Muscle of leg (tissue), 11 donors: ENCODE results near the gene ZDHHC7. TPM values are rescaled to one million over a fixed set of nuclear protein-coding genes. Genes with fewer than 3 reads are reported as not detected.

Experiments
- DNase-seq: peaks from one replicate; pipeline ENCODE4 v3.0.0; 2013
- H3K27ac ChIP-seq: one replicate; pipeline ENCODE4 v1.5.1; 2013; ENCODE audit warnings: mild to moderate bottlenecking, low read length, control low read depth
- H3K27me3 ChIP-seq: one replicate; pipeline ENCODE4 v1.6.1; 2013; ENCODE audit warnings: low read length; ENCODE audit not compliant: control insufficient read depth, insufficient read depth
- H3K36me3 ChIP-seq: one replicate; pipeline ENCODE4 v1.6.1; 2013; ENCODE audit warnings: low read length; ENCODE audit not compliant: control insufficient read depth, insufficient read depth
- H3K4me1 ChIP-seq: one replicate; pipeline ENCODE4 v1.6.1; 2013; ENCODE audit warnings: low read length; ENCODE audit not compliant: control insufficient read depth, insufficient read depth
- H3K4me3 ChIP-seq: one replicate; pipeline ENCODE4 v1.5.1; 2013; ENCODE audit warnings: low read length, control low read depth
- H3K9me3 ChIP-seq: replicated peaks from 2 replicates; pipeline ENCODE4 v1.6.1; 2013; ENCODE audit warnings: low read depth, low read length; ENCODE audit not compliant: control insufficient read depth
- WGBS: methylation state at CpG from one replicate; pipeline ENCODE4 v1.1.5; 2013; ENCODE audit warnings: missing lambda C conversion rate; ENCODE audit not compliant: insufficient coverage; 5-methylcytosine and 5-hydroxymethylcytosine counted together
- polyA plus RNA-seq, 8 donors: library from polyadenylated mRNA; unstranded; fragments of 120-200 nt; gene quantifications; one replicate each; pipeline versions ENCODE4 v1.2.1 to v1.2.3, GENCODE V29; 2013; ENCODE audit warnings: inconsistent platforms in 1 of 8, low replicate concordance in 1 of 8; ENCODE audit not compliant: insufficient read length in 8 of 8, insufficient read depth in 1 of 8
- total RNA-seq: library from RNA; stranded (reverse); fragments of 120-200 nt; gene quantifications from one replicate; pipeline ENCODE4 v1.2.4, GENCODE V29; 2013

ZDHHC7 gene
- total and polyA plus RNA-seq, 9 donors = 28.7 to 44.7 (median 36.2) TPM

DNA sequence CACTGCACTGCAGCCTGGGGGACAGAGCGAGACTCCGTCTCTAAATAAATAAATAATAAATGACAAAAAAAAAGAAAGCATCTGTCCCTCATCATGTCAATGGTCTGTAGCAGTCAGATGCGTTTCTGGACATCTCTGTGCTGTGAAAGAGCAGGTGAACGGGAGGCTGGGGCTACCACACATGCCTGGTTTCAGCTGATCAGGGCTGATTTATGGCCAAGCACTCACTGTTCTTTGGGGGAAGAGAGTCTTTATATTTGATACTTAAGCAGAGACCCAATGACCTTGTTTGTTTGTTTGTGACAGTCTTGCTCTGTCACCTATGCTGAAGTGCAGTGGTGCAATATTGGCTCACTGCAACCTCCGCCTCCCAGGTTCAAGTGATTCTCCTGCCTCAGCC lies 33.7 kb upstream of the ZDHHC7 start:
- H3K36me3 ChIP-seq = no peaks in the 10 kb centered on the region
- H3K27ac ChIP-seq = no peak overlapping the region
- H3K9me3 ChIP-seq = no peaks in the 10 kb centered on the region
- DNase-seq = no peak
- no peaks in the 10 kb centered on the region for H3K27me3 ChIP-seq
- peaks cover 10% of the 10 kb centered on the region for H3K4me1 ChIP-seq
- no peak overlapping the region for H3K4me3 ChIP-seq
- 83% methylated on average over 1 of the region's 5 CpGs for WGBS

DNA sequence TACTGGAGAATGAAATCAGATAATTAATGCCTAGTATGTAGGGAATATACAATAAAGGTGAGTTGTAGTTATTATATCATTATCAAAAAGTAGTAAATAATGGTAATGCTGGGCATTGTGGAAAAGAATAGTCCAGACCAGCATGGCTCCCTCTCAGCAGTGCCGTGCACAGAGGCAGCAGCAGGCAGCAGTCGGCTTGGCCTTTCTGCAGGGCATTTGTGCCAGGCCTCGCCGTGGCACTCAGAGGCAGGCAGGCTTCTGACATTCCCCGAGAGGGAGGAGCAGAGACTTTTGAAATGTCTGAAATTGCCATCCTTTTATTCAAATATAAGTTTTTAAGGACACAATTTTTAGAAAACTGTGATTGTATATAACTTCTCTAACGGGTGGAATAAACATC lies 31.3 kb upstream of the ZDHHC7 start:
- 67% methylated on average over 2 of the region's 6 CpGs for WGBS

DNA sequence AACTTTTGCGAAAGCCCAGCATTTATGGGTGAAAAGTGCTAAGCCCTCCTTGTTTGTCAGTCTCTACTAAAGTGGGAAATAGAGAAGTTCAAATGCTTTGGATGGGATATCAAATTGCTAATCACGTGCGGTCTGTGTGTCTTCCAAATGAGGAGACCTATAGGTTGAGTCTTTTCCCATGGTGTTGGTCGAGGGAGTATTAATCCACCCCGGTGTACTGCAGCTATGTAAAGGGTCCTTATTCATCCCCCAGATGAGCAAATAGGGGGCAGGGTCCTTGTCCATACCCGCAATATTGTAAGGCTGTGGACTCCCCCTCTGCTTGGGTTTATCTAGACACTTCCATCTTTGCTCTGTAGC lies 30.8 kb upstream of the ZDHHC7 start:
- Histone ChIP-seq H3K36me3 (no peaks in the 10 kb centered on the region), H3K27ac (no peak overlapping the region), H3K9me3 (no peaks in the 10 kb centered on the region), H3K4me3 (no peak overlapping the region), H3K27me3 (no peaks in the 10 kb centered on the region), H3K4me1 (peaks cover 5% of the 10 kb centered on the region)
- no peak for DNase-seq
- 57% methylated on average over 4 of the region's 6 CpGs for WGBS

More for the DNA sequence above, 31.3 kb upstream of the ZDHHC7 start:
- Histone ChIP-seq H3K4me1 (peaks cover 5% of the 10 kb centered on the region), H3K4me3 (no peak overlapping the region), H3K36me3 (no peaks in the 10 kb centered on the region), H3K9me3 (no peaks in the 10 kb centered on the region), H3K27ac (no peak overlapping the region), H3K27me3 (no peaks in the 10 kb centered on the region)
- no peak for DNase-seq

DNA sequence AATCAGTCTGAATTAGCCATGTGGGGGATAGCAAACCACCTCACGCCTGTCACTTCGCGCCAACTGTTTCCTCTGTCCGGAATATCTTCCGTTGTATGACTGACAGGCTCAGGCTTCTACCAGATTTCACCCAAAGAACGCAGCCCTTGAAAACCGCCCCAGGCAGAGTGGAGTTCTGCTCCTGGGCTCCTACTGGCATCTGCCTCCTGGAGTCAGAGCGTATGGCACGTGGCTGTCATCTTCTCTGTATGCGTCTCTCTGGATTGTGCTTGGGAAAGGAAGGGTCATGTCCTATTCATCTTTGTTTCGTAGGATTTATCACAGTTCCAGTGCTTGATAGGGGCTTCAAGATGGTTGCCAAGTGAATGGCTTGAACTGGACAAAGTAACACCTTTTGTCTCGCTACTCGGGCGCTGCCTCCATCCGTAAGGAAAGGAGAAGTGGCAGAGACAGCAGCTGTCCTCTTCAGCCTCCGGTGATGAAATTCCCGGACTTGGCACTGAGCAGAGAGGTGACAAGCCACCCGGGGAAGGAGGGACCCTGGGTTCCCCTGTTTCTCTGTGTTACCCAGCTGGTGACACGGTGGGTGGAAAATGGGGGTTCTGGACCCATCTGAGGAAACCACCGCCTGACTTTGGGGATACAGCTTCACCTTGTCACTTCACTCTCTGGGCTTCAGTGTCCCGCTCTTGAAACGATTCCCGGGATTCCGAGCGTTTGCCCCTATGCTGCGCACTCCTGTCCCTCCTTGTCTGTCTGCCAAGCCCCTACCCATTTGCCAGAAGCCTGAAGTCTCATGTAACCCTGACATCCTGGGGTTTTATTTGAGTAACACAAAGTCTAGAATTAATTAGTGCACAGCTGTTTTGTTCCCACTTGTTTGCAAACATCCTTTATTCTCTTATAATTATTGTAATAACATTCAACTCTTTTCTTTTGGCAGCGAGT lies 30.2 kb upstream of the ZDHHC7 start:
- DNase-seq = no peak
- H3K27me3 ChIP-seq = no peaks in the 10 kb centered on the region
- WGBS = 86% methylated on average over 25 of the region's 27 CpGs
- no peaks in the 10 kb centered on the region for H3K36me3 ChIP-seq
- no peak overlapping the region for H3K27ac ChIP-seq
- no peaks in the 10 kb centered on the region for H3K9me3 ChIP-seq
- peaks cover 5% of the 10 kb centered on the region for H3K4me1 ChIP-seq
- no peak overlapping the region for H3K4me3 ChIP-seq

DNA sequence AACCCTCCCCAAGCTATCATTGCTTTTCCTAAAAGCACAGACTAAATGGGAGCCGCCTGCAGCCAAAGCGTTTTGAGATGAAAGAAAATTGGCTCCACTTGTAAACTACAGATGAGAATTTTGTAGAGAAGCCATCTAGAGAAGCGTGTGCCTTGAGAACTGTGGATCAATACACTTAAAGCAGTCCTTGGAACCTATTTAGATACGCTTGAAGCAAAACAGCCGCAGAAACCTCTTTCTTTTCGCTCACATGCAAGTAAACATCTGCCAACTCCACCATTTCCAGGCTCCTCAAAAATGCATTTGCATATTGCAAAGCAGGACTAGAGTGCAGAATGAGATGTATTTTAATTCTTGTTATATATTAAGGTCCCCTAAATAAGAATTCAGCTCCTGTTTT lies 29.4 kb upstream of the ZDHHC7 start:
- Histone ChIP-seq H3K4me1 (peaks cover 5% of the 10 kb centered on the region), H3K27ac (no peak overlapping the region), H3K9me3 (no peaks in the 10 kb centered on the region), H3K4me3 (no peak overlapping the region), H3K36me3 (no peaks in the 10 kb centered on the region), H3K27me3 (no peaks in the 10 kb centered on the region)
- DNase-seq = no peak
- WGBS = no CpG with 5 or more reads among the region's 6 CpGs

DNA sequence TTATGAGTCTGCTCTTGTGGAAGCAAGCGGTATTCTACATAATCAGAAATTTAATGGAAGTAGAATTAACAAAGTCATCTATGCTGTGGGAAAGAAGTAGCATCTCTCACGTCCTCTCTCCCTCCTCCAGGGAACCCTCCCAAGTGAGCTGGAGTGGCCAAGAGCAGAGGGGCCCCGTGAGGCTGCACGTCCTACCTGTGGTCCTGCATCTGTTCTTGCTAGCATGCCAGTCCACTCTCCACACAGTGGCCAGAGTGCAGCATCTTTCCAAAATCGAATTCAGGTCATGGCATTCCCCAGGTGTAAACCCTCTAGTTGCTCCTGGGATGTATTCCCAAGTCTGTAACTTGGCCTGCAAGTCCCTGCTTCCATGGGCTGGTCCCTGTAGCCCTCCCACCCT lies 26.4 kb upstream of the ZDHHC7 start:
- Histone ChIP-seq H3K27me3 (no peaks in the 10 kb centered on the region), H3K4me3 (no peak overlapping the region), H3K4me1 (peaks cover 5% of the 10 kb centered on the region), H3K36me3 (no peaks in the 10 kb centered on the region), H3K27ac (no peak overlapping the region), H3K9me3 (no peaks in the 10 kb centered on the region)
- no peak for DNase-seq
- 78% methylated on average over 3 of the region's 5 CpGs for WGBS

DNA sequence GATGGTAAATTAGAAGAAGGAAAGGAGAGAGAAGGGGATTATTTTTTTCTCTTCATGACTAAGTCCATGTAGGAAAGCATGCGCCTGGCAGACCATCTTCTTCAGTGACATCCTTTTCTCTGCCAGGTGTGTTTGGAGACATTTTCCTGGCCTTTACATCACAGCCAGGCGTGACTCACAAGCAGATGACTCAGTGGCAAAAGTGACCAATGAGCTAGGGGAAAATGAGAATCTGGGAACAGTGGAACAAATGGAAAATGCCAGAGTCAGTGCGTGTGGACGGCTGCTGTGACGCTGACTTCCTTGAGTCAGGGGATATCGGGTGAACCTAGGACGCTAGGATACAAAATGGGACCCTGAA lies 25.7 kb upstream of the ZDHHC7 start:
- Histone ChIP-seq H3K27ac (no peak overlapping the region), H3K9me3 (no peaks in the 10 kb centered on the region), H3K4me3 (no peak overlapping the region), H3K4me1 (peaks cover 5% of the 10 kb centered on the region), H3K27me3 (peaks cover under 1% of the 10 kb centered on the region), H3K36me3 (no peaks in the 10 kb centered on the region)
- peak; percentile 66 for DNase-seq
- WGBS = 68% methylated on average over 6 of the region's 7 CpGs

DNA sequence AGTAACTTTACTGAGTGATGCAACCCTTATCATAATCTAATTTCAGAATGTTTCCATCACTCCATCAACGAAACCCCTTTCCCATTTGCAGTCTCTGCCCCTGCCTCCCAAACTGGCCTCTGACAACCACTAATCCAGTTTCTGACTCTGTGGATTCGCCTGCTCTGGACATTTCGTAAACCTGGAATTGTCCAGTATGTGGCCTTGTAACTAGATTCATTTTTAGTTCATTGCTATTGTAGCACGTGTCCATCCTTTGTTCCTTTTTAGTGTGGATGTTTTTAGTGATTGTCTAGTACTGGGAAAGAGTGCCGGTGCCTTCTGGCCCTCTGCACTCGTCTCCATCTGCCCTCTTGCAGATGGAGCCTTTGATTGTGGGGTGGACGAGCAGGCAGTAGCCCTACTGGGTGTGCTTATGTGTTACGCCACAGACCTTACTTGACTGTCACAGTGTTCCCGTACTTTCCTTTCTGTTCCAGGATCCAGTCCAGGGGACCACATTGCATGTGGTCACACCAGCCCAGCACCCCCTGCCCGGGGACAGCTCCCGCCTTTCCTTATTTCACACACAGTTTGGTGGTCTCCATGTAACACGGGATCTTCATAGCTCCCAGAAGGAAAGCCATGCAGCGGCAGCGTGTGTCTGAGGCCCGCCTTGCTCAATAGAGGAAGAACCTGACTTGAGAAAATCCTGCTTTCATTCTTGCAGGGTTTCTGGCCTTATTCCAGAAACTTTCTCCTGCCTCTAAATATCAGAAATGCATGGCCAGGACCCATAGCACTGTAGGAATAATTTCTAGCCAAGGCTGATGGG lies 25.1 kb upstream of the ZDHHC7 start:
- no peak overlapping the region for H3K4me3 ChIP-seq
- peaks cover 2% of the 10 kb centered on the region for H3K4me1 ChIP-seq
- H3K27ac ChIP-seq = no peak overlapping the region
- WGBS = 70% methylated on average over 12 of the region's 15 CpGs
- H3K9me3 ChIP-seq = no peaks in the 10 kb centered on the region
- no peaks in the 10 kb centered on the region for H3K36me3 ChIP-seq
- no peak for DNase-seq
- peaks cover 3% of the 10 kb centered on the region for H3K27me3 ChIP-seq

DNA sequence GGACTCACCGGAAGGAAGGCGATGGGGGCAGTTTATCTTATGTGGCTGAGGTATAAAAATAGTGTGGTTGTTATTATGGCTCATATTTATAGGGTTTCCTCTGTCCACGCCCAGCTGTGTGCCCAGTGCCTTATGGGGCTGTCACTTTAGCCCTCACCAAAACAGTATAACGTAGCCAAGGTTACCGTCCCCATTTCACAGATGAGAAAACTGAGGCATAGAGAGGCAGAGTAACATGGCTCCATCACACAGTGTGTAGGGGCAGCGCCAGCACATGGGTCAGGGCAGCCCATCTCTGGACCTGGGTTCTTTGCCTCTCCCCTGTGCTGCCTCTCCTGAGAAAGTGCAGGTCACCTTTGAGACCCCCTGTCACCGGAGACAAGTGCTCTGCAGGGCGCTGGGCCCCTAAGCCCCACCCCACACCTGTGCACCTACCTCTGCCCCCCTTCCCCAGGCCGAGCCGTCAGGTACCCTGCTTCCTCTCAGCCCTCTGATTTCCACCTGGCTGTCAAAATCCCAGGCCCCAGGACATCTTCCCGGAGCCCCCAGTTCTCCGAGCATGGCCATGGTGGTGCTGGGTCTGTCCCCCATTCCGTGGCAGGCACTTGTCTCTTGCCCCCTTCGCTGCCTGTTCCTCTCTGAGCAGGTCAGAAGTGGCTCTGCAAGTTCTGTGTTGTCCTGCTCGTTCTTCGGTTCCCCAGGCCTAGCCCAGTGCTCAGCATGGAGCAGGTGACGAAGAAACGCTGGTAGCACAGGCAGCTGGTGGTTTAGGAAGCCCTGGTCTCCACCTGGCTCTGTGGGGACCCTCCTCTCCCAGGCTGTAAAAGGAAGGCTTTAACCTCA lies 23.5 kb upstream of the ZDHHC7 start:
- no peak overlapping the region for H3K4me3 ChIP-seq
- H3K9me3 ChIP-seq = no peaks in the 10 kb centered on the region
- no peaks in the 10 kb centered on the region for H3K36me3 ChIP-seq
- peaks cover 12% of the 10 kb centered on the region for H3K27me3 ChIP-seq
- WGBS = 78% methylated on average over 17 of the region's 18 CpGs
- no peak overlapping the region for H3K27ac ChIP-seq
- no peak for DNase-seq
- no peaks in the 10 kb centered on the region for H3K4me1 ChIP-seq

DNA sequence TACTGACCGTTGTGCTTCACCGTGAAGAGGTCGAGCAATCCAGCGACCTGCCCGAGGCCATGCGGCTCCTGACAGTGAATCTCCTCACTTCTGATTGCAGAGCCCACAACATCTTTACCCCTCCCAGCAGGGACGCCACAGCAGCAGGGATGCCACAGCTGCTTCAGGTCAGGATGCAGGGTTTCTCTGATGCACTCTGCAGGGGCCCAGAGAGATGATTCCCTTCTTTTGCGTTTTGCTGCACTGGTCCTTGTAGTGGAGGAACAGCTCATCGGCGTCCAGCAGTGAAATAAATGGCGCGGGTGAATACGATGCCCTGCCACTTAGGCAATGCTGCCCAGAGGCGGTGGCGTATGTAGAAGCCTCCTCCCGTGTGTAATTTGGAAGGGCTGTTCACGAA lies 21.8 kb upstream of the ZDHHC7 start:
- H3K36me3 ChIP-seq = no peaks in the 10 kb centered on the region
- peaks cover 10% of the 10 kb centered on the region for H3K4me1 ChIP-seq
- no peaks in the 10 kb centered on the region for H3K9me3 ChIP-seq
- no peak overlapping the region for H3K27ac ChIP-seq
- no peak overlapping the region for H3K4me3 ChIP-seq
- H3K27me3 ChIP-seq = peaks cover 28% of the 10 kb centered on the region
- no peak for DNase-seq
- WGBS = 63% methylated on average over 12 of the region's 17 CpGs
